GM19397 (cell line): Measurements from ENCODE around the gene WDR70.
"Not testable (repeated sequence)": the region's sequence is repeated elsewhere in the genome, so short reads cannot be mapped to it uniquely, and the experiment has no call there.

ENCODE experiments used
- ATAC-seq: cut with Tn5 transposase; IDR thresholded peaks from one replicate; pipeline ENCODE4 v1.9.1; 2021; ENCODE audit warnings: mild to moderate bottlenecking, moderate library complexity; ENCODE audit not compliant: unreplicated experiment

The WDR70 gene

GRCh38 chr5:37511646-37512045 is 132.5 kb downstream of the WDR70 start:
- ATAC-seq, result no peak

- no peak for ATAC-seq
These were observed 135.8 kb downstream of the WDR70 start for GRCh38 chr5:37514946-37515345.

- ATAC-seq, result no peak
These were observed 138.6 kb downstream of the WDR70 start for GRCh38 chr5:37517686-37518085.

- ATAC-seq, result not testable (repeated sequence)
These were observed 139.2 kb downstream of the WDR70 start for GRCh38 chr5:37518356-37518755.

- no peak for ATAC-seq
These were observed 140.2 kb downstream of the WDR70 start for GRCh38 chr5:37519304-37519703.

- ATAC-seq, result no peak
These were observed 140.7 kb downstream of the WDR70 start for GRCh38 chr5:37519807-37520206.

- no peak for ATAC-seq
These were observed 141.7 kb downstream of the WDR70 start for GRCh38 chr5:37520811-37521210.

GRCh38 chr5:37532976-37533740 is 154.0 kb downstream of the WDR70 start:
- ATAC-seq, result no peak

- ATAC-seq, result no peak
These were observed 154.7 kb downstream of the WDR70 start for GRCh38 chr5:37533851-37534250.

- no peak for ATAC-seq
These were observed 160.3 kb downstream of the WDR70 start for GRCh38 chr5:37539459-37539858.

- no peak for ATAC-seq
These were observed 164.1 kb downstream of the WDR70 start for GRCh38 chr5:37543216-37543615.

- ATAC-seq, result no peak
These were observed 170.3 kb downstream of the WDR70 start for GRCh38 chr5:37549411-37549810.

GRCh38 chr5:37552161-37552560 is 173.0 kb downstream of the WDR70 start:
- no peak for ATAC-seq

GRCh38 chr5:37552770-37553719 is 173.9 kb downstream of the WDR70 start:
- ATAC-seq, result no peak

GRCh38 chr5:37553720-37554404 is 174.7 kb downstream of the WDR70 start:
- no peak for ATAC-seq

GRCh38 chr5:37554405-37554739 is 175.3 kb downstream of the WDR70 start:
- ATAC-seq, result no peak

- no peak for ATAC-seq
These were observed 175.8 kb downstream of the WDR70 start for GRCh38 chr5:37554938-37555337.

- ATAC-seq, result no peak
These were observed 178.7 kb downstream of the WDR70 start for GRCh38 chr5:37557734-37558293.

- no peak for ATAC-seq
These were observed 186.0 kb downstream of the WDR70 start for GRCh38 chr5:37565062-37565670.

- no peak for ATAC-seq
These were observed 188.4 kb downstream of the WDR70 start for GRCh38 chr5:37567566-37567965.
